ENCODE measurements around the gene C1orf56. TPM values are rescaled to one million over a fixed set of nuclear protein-coding genes. Genes with fewer than 3 reads are reported as not detected.

The C1orf56 gene
- total RNA-seq, 4 donors from 2014 or later = 0.59 to 8.5 (median 3.8) TPM

DNA sequence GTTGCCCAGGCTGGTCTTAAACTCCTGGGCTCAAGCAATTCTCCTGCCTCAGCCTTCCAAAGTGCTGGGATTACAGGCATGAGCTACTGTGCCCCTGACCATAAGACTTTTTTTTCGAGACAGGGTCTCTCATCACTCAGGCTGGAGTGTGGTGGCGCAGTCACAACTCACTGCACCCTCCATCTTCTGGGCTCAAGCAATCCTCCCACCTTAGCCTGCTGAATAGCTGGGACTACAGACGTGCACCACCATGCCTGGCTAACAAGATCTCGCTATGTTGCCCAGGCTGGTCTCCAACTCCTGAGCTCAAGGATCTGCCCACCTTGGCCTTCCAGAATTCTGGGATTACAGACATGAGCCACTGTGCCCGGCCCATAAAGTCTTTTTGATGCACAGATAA is 1.9 kb downstream of the C1orf56 start:
- H3K27me3 ChIP-seq = no peaks in the 10 kb centered on the region
- H3K4me1 ChIP-seq = no peaks in the 10 kb centered on the region
- no peak overlapping the region for H3K27ac ChIP-seq
- intact Hi-C loops (cut with DNase I; ENCODE audit: low total_unique reads) = no loop called here
- no peaks in the 10 kb centered on the region for H3K36me3 ChIP-seq
- no peak for DNase-seq
- no peak overlapping the region for H3K4me3 ChIP-seq
- TF ChIP-seq POLR2A (IDR thresholded peaks at IDR 0.05) = no peak
- TF ChIP-seq, protein P1, sequence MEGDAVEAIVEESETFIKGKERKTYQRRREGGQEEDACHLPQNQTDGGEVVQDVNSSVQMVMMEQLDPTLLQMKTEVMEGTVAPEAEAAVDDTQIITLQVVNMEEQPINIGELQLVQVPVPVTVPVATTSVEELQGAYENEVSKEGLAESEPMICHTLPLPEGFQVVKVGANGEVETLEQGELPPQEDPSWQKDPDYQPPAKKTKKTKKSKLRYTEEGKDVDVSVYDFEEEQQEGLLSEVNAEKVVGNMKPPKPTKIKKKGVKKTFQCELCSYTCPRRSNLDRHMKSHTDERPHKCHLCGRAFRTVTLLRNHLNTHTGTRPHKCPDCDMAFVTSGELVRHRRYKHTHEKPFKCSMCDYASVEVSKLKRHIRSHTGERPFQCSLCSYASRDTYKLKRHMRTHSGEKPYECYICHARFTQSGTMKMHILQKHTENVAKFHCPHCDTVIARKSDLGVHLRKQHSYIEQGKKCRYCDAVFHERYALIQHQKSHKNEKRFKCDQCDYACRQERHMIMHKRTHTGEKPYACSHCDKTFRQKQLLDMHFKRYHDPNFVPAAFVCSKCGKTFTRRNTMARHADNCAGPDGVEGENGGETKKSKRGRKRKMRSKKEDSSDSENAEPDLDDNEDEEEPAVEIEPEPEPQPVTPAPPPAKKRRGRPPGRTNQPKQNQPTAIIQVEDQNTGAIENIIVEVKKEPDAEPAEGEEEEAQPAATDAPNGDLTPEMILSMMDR (IDR thresholded peaks at IDR 0.05) = no peak
- H3K9me3 ChIP-seq = no peaks in the 10 kb centered on the region

DNA sequence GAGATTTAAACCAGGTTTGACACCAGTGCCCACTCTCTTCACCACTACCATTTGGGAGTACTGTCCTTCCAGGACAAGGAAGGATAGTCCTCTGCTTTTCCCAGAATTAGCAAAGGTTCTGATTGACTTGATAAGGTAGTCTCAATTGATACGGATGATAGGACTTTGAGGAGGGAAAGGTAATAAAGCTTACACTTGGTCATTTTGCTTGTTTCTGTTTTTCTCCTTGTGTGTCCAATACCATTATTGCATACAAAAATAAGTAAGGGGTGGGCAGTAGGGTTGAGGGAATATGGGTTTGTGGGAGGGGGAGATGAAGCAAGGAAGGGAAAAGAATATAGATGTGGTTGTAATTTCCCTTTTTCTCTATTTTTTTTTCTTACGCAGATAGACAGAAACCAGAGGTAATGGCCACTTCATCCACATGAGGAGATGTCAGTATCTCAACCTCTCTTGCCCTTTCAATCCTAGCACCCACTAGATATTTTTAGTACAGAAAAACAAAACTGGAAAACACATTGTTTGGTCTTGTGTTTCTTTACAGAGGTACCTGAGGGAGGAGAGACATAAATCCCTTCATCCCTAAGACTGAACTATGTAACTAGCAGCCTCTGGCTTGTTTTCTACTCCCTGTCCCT is 2.6 kb downstream of the C1orf56 start:
- TF ChIP-seq, protein P1 (IDR thresholded peaks at IDR 0.05) = no peak
- no peak for TF ChIP-seq POLR2A (IDR thresholded peaks at IDR 0.05)

DNA sequence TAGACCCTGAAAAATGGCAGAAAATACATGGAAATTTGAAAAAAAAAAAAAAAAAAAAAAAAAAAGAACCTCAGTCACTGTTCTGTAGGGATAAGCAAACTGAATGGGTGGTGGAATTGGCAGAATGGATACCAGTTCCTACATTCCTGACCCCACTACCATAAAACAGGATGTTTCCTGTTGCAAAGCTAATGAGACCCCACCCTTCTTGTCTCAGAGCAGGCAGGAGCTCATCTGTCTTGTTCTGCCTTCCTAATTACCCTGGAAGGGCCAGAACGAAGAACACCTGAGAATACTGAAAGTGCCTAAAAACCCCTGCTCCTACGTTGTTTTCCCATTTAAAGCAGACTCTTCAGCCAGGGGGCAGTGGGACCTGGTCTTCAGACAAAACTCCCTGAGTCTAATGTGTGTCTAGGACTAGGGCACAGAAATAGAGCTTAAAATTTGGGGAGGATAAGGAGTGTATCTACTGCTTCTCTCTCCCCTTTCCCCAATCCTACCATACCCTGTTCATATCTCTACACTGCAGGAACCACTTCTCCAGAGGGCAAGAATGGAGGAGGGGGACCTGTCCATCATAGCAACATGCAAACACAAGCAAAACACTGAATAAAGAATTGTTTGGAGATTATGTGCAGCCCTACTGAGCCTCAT is 3.9 kb downstream of the C1orf56 start:
- no peaks in the 10 kb centered on the region for H3K36me3 ChIP-seq
- peaks cover 0 to 9% of the 10 kb centered on the region in 2 donors for H3K4me1 ChIP-seq
- no peak overlapping the region for H3K27ac ChIP-seq

More for the DNA sequence above, 2.6 kb downstream of the C1orf56 start:
- Histone ChIP-seq H3K4me1 (no peaks in the 10 kb centered on the region), H3K27ac (no peak overlapping the region), H3K9me3 (no peaks in the 10 kb centered on the region), H3K4me3 (no peak overlapping the region), H3K27me3 (no peaks in the 10 kb centered on the region), H3K36me3 (no peaks in the 10 kb centered on the region)
- DNase-seq = no peak
- intact Hi-C loops (cut with DNase I; ENCODE audit: low total_unique reads) = no loop called here

DNA sequence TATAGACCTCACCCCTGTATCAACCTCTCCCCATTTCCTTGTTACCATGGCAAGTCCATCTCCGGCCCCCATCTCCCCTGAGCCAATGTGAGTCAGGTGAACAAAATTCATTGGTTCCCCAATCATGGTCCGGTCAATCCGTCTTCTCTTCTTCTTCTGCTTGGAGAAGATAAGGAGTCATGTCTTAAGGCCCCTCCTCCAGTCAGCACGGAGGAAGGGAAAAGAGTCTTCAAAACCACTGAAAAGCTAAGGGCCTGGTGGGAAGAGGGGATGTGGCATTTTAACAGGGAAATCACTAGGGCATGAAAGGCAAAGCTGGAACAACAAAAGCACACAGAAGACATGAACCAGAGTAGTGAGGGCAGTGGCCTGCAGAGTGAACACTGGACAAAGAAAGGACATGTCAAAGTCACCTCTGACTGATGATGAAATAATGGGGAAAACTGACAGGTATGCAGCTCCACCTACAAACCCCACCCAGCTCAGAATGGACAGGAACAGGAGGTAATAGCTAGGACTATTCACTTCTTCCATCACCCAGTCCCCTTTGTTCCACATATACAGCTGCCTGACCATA is 7.5 kb downstream of the C1orf56 start:
- Histone ChIP-seq H3K4me1 (peaks cover 0 to 12% of the 10 kb centered on the region in 2 donors), H3K27ac (peak overlapping the region in 1 of 2 donors; percentile 2), H3K9me3 (no peaks in the 10 kb centered on the region), H3K36me3 (no peaks in the 10 kb centered on the region), H3K27me3 (no peaks in the 10 kb centered on the region), H3K4me3 (no peak overlapping the region)
- intact Hi-C loops (cut with DNase I; ENCODE audit: low total_unique reads) = no loop called here
- no peak for DNase-seq
- TF ChIP-seq POLR2A (IDR thresholded peaks at IDR 0.05) = no peak
- TF ChIP-seq, protein P1 (IDR thresholded peaks at IDR 0.05) = no peak

More for the DNA sequence above, 3.9 kb downstream of the C1orf56 start:
- intact Hi-C loops (cut with DNase I; ENCODE audit: low total_unique reads) = no loop called here
- Histone ChIP-seq H3K4me3 (no peak overlapping the region), H3K27me3 (no peaks in the 10 kb centered on the region), H3K9me3 (no peaks in the 10 kb centered on the region)
- TF ChIP-seq, protein P1 (IDR thresholded peaks at IDR 0.05) = no peak
- TF ChIP-seq POLR2A (IDR thresholded peaks at IDR 0.05) = no peak
- DNase-seq = no peak

DNA sequence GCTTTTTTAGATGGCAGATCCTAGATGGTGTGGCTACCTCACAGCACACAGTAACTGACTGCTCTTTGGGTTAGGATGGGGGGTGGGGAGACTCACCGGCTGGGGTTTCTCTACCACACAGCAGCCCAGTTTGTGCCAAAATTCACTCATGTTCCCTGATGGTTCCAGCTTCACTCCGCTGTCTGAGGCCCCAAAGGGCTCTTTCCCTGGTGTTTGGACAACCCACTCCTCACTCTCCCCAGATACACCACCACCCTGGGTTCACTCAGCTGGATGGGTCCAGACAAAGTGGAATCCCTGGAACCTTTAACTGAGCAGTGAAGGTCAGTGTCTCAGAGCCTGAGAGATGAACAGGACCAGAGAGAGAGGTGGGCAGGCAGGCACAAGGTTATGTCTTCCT is 8.0 kb downstream of the C1orf56 start:
- Histone ChIP-seq H3K27me3 (no peaks in the 10 kb centered on the region), H3K36me3 (no peaks in the 10 kb centered on the region), H3K4me3 (no peak overlapping the region), H3K9me3 (no peaks in the 10 kb centered on the region), H3K27ac (peak overlapping the region; percentile 2 to 95), H3K4me1 (peaks cover 0 to 12% of the 10 kb centered on the region in 2 donors)
- DNase-seq = no peak
- intact Hi-C loops (cut with DNase I; ENCODE audit: low total_unique reads) = no loop called here
- no peak for TF ChIP-seq POLR2A (IDR thresholded peaks at IDR 0.05)
- TF ChIP-seq, protein P1 (IDR thresholded peaks at IDR 0.05) = no peak
